GM23248 (cell line): ENCODE results near the gene ZNF155. TPM values are rescaled to one million over a fixed set of nuclear protein-coding genes. Genes with fewer than 3 reads are reported as not detected.

Source experiments
- DNase-seq: peaks from one replicate; pipeline ENCODE4 v3.0.0-alpha.2; 2015
- H2AFZ ChIP-seq: fragments of 200-600 bp; sonication (generic); 2 replicates; pipeline ENCODE4 v1.6.1; 2016; ENCODE audit warnings: antibody characterized with exemption
- H3F3A ChIP-seq: fragments of 200-600 bp; sonication (generic); 2 replicates; pipeline ENCODE4 v1.6.1; 2016; ENCODE audit warnings: mild to moderate bottlenecking, antibody characterized with exemption, mixed run types; ENCODE audit not compliant: insufficient read depth
- H3K27ac ChIP-seq: fragments of 200-600 bp; sonication (generic); 2 replicates; pipeline ENCODE4 v1.5.1; 2016; ENCODE audit warnings: mild to moderate bottlenecking
- H3K27me3 ChIP-seq: fragments of 200-600 bp; sonication (generic); replicated peaks from 2 replicates; pipeline ENCODE4 v1.6.1; 2016; ENCODE audit warnings: mild to moderate bottlenecking; ENCODE audit not compliant: insufficient read depth
- H3K36me3 ChIP-seq: fragments of 200-600 bp; sonication (generic); 2 replicates; pipeline ENCODE4 v1.6.1; 2016; ENCODE audit warnings: low read depth, mild to moderate bottlenecking
- H3K4me1 ChIP-seq: fragments of 200-600 bp; sonication (generic); 2 replicates; pipeline ENCODE4 v1.6.1; 2016; ENCODE audit warnings: mild to moderate bottlenecking; ENCODE audit not compliant: insufficient read depth
- H3K4me2 ChIP-seq: fragments of 200-600 bp; sonication (generic); one replicate; pipeline ENCODE4 v1.6.1; 2016; ENCODE audit warnings: mild to moderate bottlenecking; ENCODE audit not compliant: unreplicated experiment
- H3K4me3 ChIP-seq: fragments of 200-600 bp; sonication (generic); 2 replicates; pipeline ENCODE4 v1.5.1; 2016; ENCODE audit warnings: mild to moderate bottlenecking
- H3K79me2 ChIP-seq: fragments of 200-600 bp; sonication (generic); 2 replicates; pipeline ENCODE4 v1.6.1; 2016; ENCODE audit warnings: mild to moderate bottlenecking; ENCODE audit not compliant: insufficient read depth
- H3K9ac ChIP-seq: fragments of 200-600 bp; sonication (generic); 2 replicates; pipeline ENCODE4 v1.6.1; 2016; ENCODE audit warnings: mild to moderate bottlenecking
- H3K9me2 ChIP-seq: fragments of 200-600 bp; sonication (generic); 2 replicates; pipeline ENCODE4 v1.6.1; 2016; ENCODE audit warnings: mixed run types, mild to moderate bottlenecking, moderate library complexity; ENCODE audit not compliant: insufficient read depth
- H3K9me3 ChIP-seq: fragments of 200-600 bp; sonication (generic); one replicate; pipeline ENCODE4 v1.6.1; 2017; ENCODE audit warnings: low read depth
- H4K20me1 ChIP-seq: fragments of 200-600 bp; sonication (generic); 2 replicates; pipeline ENCODE4 v1.6.0; 2016; ENCODE audit not compliant: insufficient read depth
- EZH2 ChIP-seq: fragments of 200-600 bp; sonication (generic); IDR thresholded peaks from 2 replicates; pipeline ENCODE4 v1.6.1; 2018; ENCODE audit warnings: antibody characterized with exemption, mild to moderate bottlenecking; ENCODE audit not compliant: insufficient read depth, poor library complexity, severe bottlenecking
- EZH2phosphoT487 ChIP-seq: fragments of 200-600 bp; sonication (generic); IDR thresholded peaks from 2 replicates; pipeline ENCODE4 v1.6.1; 2018; ENCODE audit warnings: antibody characterized with exemption, moderate library complexity, mild to moderate bottlenecking, low read depth; ENCODE audit not compliant: insufficient read depth
- WGBS, 2 experiments: methylation state at CpG; one replicate each; pipeline ENCODE4 v1.1.6; 2015 to 2017; ENCODE audit warnings: low lambda C conversion rate in 2 of 2, low coverage in 1 of 2; ENCODE audit errors: missing lambda C conversion rate in 2 of 2; 5-methylcytosine and 5-hydroxymethylcytosine counted together
- in situ Hi-C: fragments of 300-500 bp; cut with MboI; formaldehyde crosslinking; loops from 2 replicates; pipeline ENCODE4 v1.15.0; 2020
- polyA plus RNA-seq: library from polyadenylated mRNA; unstranded; fragments of >200 nt; fragmentation: Nextera tagmentation; extraction: Ambion mirVana; gene quantifications from 2 replicates; pipeline ENCODE4 v1.2.1, GENCODE V29; 2016
- total RNA-seq: library from RNA; depleted of rRNA; stranded (reverse); fragments of >200 nt; shearing (Covaris generic); gene quantifications from 2 replicates; pipeline ENCODE4 v1.2.3, GENCODE V29; 2014; rRNA removed

ZNF155 gene
- total RNA-seq (6.8 and 13.7 TPM in 2 replicates), polyA plus RNA-seq (4.0 and 5.2 TPM in 2 replicates)

- no peaks in the 10 kb centered on the region for H4K20me1 ChIP-seq
- peak within 1 kb of the TSS; percentile 88 for H3K4me3 ChIP-seq
- TF ChIP-seq EZH2phosphoT487 (no peak), EZH2 (no peak)
- no peaks in the 10 kb centered on the region for H3K9me3 ChIP-seq
- in situ Hi-C loops, result no loop called here
- peak within 1 kb of the TSS; percentile 90 for H2AFZ ChIP-seq
- WGBS, 2 experiments, result 1% methylated on average over 36 to 40 of the region's 40 CpGs
- H3K4me1 ChIP-seq, result 0 out of 2 replicates have a peak, but pooled peaks cover 4% of the 10 kb centered on the region
- H3K36me3 ChIP-seq, result peaks cover 6% of the 10 kb centered on the region
- H3K9me2 ChIP-seq, result no peaks in the 10 kb centered on the region
- H3K79me2 ChIP-seq, result peaks cover 40% of the 10 kb centered on the region
- H3K4me2 ChIP-seq, result peak within 1 kb of the TSS; percentile 87
- no peaks in the 10 kb centered on the region for H3K27me3 ChIP-seq
- peak; percentile 99 for DNase-seq
- peak within 1 kb of the TSS; percentile 50 for H3K27ac ChIP-seq
- H3F3A ChIP-seq, result peaks cover 9% of the 10 kb centered on the region; the same call in 1 of the 2 replicates
- peak within 1 kb of the TSS; percentile 79 for H3K9ac ChIP-seq
Observed at GRCh38 chr19:43983912-43984686, at the start of gene ZNF155. ZNF155 (plus strand) TSS chr19:43984188; CDS start chr19:43988544, 4,356 bp downstream.

GRCh38 chr19:43934985-43935708 is 48.8 kb upstream of the ZNF155 start, which contains the start of gene ZNF45:
ZNF45 (minus strand) TSS chr19:43935282; CDS start chr19:43922185, 13,097 bp downstream.
- WGBS, 2 experiments, result 1 to 2% methylated on average over 42 of the region's 42 CpGs
- H3F3A ChIP-seq, result peaks cover 11% of the 10 kb centered on the region
- peaks cover 21% of the 10 kb centered on the region for H3K36me3 ChIP-seq
- H3K4me2 ChIP-seq, result peak within 1 kb of the TSS; percentile 95
- in situ Hi-C loops, result no loop called here
- TF ChIP-seq EZH2, result no peak
- TF ChIP-seq EZH2phosphoT487, result no peak
- peak within 1 kb of the TSS; percentile 93 for H2AFZ ChIP-seq
- H3K4me3 ChIP-seq, result peak within 1 kb of the TSS; percentile 84
- H3K9ac ChIP-seq, result peak within 1 kb of the TSS; percentile 78
- H3K9me3 ChIP-seq, result no peaks in the 10 kb centered on the region
- no peaks in the 10 kb centered on the region for H3K27me3 ChIP-seq
- H3K9me2 ChIP-seq, result no peaks in the 10 kb centered on the region
- peaks cover 31% of the 10 kb centered on the region for H3K79me2 ChIP-seq
- H4K20me1 ChIP-seq, result no peaks in the 10 kb centered on the region
- peak; percentile 97 for DNase-seq
- H3K27ac ChIP-seq, result peak within 1 kb of the TSS; percentile 60
- peaks cover 9% of the 10 kb centered on the region; the same call in 1 of the 2 replicates for H3K4me1 ChIP-seq

GRCh38 chr19:43936188-43936587 is 47.8 kb upstream of the ZNF155 start:
- no peak for TF ChIP-seq EZH2phosphoT487
- no peak for TF ChIP-seq EZH2
- H4K20me1 ChIP-seq, result no peaks in the 10 kb centered on the region
- no peak overlapping the region for H3K27ac ChIP-seq
- H3K79me2 ChIP-seq, result peaks cover 31% of the 10 kb centered on the region
- peaks cover 9% of the 10 kb centered on the region; the same call in 1 of the 2 replicates for H3K4me1 ChIP-seq
- H3K9ac ChIP-seq, result no peak overlapping the region
- 76 to 77% methylated on average over 5 of the region's 5 CpGs for WGBS, 2 experiments
- in situ Hi-C loops, result no loop called here
- peaks cover 11% of the 10 kb centered on the region for H3K36me3 ChIP-seq
- no peak overlapping the region for H3K4me3 ChIP-seq
- H3K9me2 ChIP-seq, result no peaks in the 10 kb centered on the region; the same call in 1 of the 2 replicates
- no peaks in the 10 kb centered on the region for H3K27me3 ChIP-seq
- no peak for DNase-seq
- no peaks in the 10 kb centered on the region for H3K9me3 ChIP-seq
- H3K4me2 ChIP-seq, result no peak overlapping the region
- peak overlapping the region; percentile 93 for H2AFZ ChIP-seq
- H3F3A ChIP-seq, result peaks cover 11% of the 10 kb centered on the region

GRCh38 chr19:43939557-43940260 is 44.3 kb upstream of the ZNF155 start:
- H3K4me3 ChIP-seq, result no peak overlapping the region
- no peak overlapping the region for H3K4me2 ChIP-seq
- DNase-seq, result no peak
- no peaks in the 10 kb centered on the region for H3K9me3 ChIP-seq
- no peaks in the 10 kb centered on the region for H4K20me1 ChIP-seq
- no peaks in the 10 kb centered on the region for H3K4me1 ChIP-seq
- TF ChIP-seq EZH2 (no peak), EZH2phosphoT487 (no peak)
- no peaks in the 10 kb centered on the region for H3K79me2 ChIP-seq
- no peaks in the 10 kb centered on the region for H3K36me3 ChIP-seq
- H3K9ac ChIP-seq, result no peak overlapping the region
- 0 out of 2 replicates have a peak, but pooled peaks cover under 1% of the 10 kb centered on the region for H3F3A ChIP-seq
- no peak overlapping the region for H3K27ac ChIP-seq
- no peak overlapping the region for H2AFZ ChIP-seq
- H3K27me3 ChIP-seq, result no peaks in the 10 kb centered on the region
- H3K9me2 ChIP-seq, result no peaks in the 10 kb centered on the region; the same call in 1 of the 2 replicates
- 45 to 46% methylated on average over 3 of the region's 3 CpGs for WGBS, 2 experiments
- in situ Hi-C loops, result no loop called here
